SK-N-DZ (cell line): ENCODE data around the gene HOXB3.
A peak's percentile ranks its signal among the peaks of the same experiment; 100 is the strongest.

Experiments
- DNase-seq: peaks from one replicate; pipeline ENCODE4 v3.0.0-alpha.2; 2015; ENCODE audit warnings: low spot score

Gene HOXB3

GRCh38 chr17:48626245-48627117 lies 36.4 kb upstream of the HOXB3 start, which contains the start of gene HOXB9:
HOXB9 (minus strand) TSS chr17:48626358; CDS start chr17:48626269, 89 bp downstream.
- no peak for DNase-seq

- no peak for DNase-seq
Measured at GRCh38 chr17:48625495-48626244, 35.6 kb upstream of the HOXB3 start.

- DNase-seq, result no peak
Measured at GRCh38 chr17:48624544-48625494, 34.8 kb upstream of the HOXB3 start.

GRCh38 chr17:48624118-48624517 lies 34.1 kb upstream of the HOXB3 start:
- no peak for DNase-seq

GRCh38 chr17:48623583-48623982 lies 33.5 kb upstream of the HOXB3 start:
- no peak for DNase-seq

DNA sequence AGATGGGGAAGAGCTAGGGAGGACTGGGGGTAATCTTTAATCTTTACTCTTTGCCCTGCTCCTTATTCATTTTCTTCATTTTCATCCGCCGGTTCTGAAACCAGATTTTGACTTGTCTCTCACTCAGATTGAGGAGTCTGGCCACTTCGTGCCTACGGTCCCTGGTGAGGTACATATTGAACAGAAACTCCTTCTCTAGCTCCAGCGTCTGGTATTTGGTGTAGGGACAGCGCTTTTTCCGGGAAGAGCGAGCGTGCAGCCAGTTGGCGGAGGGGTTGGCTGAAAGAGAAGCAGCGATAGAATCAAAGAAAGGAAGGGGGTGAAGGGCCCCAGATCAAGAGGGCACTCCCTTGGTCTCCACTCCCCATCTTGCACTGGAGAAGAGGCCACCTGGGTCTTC lies 32.8 kb upstream of the HOXB3 start:
- DNase-seq, result no peak

- DNase-seq, result no peak
Measured at GRCh38 chr17:48621410-48622392, 31.7 kb upstream of the HOXB3 start.

DNA sequence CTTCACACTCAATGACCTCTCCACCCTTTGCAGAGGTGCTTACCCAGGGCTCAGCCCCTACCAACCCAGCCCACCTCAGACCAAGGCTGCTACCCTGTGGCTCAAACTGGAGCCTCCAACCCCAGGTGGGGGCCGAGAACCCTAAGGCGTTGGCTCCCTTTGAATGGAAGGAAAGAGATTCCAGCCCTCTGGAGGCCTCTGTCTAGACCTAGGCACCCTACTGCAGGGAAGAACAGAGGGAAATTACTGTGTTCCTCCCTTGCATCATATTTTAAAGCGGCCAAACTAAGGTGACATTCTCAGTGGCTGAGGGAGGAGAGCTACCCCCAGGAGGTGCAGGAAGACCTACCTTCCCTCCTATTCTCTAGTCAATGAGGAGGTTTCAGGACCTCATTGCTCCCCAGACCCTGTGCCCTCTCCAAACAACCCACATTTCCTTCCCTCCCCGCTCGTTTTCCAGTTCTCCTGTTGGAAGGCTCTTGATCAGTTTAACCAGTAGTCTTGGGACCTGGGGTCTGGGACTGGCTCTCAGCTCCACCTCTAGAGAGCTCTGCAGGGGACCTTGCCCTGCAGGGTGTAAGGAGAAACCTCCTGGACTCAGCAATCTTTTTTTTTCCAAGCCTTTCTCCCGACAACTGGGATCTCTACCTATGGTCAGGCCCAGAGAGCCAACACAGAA lies 30.6 kb upstream of the HOXB3 start:
- DNase-seq, result no peak

DNA sequence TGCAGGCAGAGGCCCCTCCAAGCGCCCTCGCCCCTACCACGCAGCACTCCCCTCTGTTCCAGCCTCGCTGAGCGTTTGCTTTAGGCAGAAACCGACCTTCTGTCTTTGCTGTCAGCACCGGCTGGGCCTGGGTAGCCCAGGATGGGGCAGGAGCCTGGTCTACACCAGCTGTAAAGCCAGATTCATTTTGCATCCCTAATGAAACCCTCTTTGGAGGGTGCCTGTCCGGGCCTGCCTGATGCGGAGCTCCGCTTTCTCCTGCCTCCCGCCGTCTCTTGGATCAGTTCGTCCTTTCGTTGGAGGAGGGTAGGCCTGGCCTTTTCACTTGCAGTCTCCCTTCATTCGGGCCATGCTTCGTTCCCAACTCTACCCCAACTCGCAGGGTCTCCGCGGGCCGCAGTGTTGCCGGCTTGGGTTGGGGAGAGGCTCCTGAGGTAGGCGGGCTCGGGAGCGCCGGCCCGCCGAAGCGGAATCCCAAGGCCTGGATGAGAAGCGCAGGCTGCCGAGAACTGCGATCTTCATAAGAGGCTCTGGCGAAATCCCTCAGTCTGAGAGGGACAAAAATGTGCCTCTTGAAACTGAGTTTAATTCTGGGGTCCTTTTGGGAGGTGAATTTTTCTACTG lies 29.9 kb upstream of the HOXB3 start:
- DNase-seq, result no peak

GRCh38 chr17:48618256-48618896 lies 28.3 kb upstream of the HOXB3 start:
- peak; percentile 73 for DNase-seq

DNA sequence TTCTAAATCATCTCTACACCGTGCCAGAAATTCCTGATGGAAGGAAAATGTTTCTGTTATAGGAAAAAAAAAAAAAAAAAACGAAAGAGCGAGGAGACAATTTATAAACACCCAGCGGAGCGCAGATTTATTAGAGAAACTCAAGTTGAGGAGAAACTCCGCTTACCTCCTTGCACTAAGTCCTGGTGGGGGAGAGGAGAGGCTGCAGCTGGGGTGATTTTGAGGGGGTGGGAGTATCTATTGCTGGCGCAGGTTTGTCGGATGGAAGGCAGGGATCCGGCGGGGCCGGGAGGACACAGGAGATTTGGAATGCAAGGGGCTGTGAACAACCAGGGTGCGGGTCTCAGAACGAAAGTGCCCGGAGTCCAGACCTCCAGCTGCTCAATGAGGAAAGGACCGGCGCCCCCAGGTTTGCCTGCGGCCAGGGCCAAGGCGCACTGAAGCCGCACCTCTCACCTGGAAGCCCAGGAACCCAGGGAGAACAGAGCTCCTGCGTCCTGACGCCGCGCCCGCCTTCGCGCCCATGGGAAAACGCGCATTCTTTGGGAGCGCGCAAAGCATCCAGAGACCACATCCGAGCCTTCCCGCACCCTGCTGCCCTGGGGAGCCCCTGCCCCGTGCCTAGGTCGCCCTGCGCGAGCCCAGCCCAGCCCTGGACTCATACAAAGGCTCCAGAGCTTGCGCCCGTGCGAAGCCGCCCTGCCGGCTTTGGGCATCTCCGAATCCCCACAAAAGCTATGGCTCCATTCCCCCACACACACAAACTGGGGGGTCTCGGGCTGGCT lies 27.6 kb upstream of the HOXB3 start:
- DNase-seq, result no peak

- DNase-seq, result no peak
Measured at GRCh38 chr17:48616717-48617470, 26.9 kb upstream of the HOXB3 start.

DNA sequence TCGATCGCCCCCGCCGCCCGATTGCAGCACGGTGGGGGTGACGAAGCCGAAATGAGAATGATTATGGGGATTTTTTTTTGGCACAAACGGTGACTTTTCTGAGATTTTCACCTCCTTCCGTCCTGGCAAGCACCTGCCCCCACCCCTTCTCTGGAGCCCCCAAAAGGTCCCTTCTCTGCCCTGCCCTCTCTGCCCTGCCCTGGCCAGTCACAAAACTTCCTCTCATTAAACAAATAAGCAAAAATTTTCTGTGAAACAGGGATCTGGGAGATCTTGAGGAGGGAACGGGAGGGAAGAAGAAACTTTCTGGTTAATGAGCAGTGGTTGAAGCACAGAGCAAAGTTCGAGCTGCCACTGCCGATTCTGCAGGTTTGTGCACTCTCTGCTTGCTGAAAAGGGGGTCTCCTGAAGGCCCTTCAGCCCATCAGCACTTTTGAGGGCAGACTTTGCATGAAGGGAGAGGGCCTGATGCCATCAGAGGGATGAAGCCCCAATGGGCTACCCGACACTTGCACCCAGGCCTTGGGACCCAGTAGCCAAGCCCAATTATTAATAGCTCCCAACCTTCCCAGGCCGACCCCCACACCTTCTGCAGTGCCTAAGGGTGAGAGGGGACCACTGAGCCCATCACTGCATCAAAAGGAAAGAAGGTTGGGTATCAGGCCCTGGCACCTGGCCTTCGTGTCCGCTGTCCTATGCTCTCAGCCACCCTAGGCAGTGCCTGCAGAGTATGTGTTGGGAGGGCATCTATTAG lies 26.1 kb upstream of the HOXB3 start:
- DNase-seq, result no peak

DNA sequence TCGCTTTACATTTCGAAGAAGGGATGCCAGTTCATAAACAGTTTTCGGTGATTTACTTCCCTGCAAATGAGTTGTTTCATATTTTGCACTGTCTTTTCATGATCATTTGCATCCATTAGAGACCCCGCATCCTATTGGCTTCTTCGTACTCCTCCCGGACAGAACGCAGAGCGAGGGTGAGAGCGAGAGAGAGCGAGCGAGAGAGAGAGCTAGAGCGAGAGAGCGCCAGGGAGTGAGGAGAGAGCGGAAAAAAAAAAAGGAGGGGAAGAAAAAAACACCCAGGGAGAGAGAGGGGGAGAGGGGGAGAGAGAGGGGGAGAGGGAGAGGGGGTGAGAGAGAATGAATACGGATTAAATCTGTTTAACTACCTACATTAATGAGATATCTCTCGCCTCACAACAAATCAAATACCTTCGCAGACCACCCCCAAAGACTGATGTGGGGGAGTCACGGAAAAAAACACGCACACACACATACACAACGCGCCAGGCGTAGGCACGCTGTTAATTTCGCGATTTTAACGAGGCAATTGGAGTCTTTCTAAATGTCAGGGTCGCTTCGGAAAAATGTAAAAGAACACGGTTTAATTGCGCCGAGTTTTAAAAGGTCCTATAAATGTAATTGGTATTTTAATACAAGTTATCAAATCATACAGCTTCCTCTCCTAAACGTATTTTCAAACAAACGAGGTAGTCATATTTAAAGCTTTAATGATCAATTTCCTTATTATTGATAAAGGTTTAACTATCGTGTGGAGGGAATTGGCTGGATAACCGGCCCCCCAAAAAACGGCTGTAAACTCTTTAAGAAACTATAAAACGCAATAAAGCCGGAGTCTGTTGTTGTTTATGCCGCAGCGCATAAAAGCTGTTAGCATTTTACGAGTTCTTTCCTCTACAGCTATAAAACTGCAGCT lies 25.3 kb upstream of the HOXB3 start, which contains the start of gene HOXB8:
TSS of gene HOXB8 (minus strand) at position 246 of the 916 bp plus-strand sequence. CDS start 588 bp downstream, outside the sequence.
- no peak for DNase-seq
